Upper lobe of right lung (tissue), 1 donor: ENCODE measurements around the gene GALNTL6. TPM values are rescaled to one million over a fixed set of nuclear protein-coding genes. Genes with fewer than 3 reads are reported as not detected.
"Not testable (repeated sequence)": the region's sequence is repeated elsewhere in the genome, so short reads cannot be mapped to it uniquely, and the experiment has no call there.

ENCODE experiments used
- ATAC-seq: fragments of 200-7000 bp; cut with Tn5 transposase; one replicate; pipeline ENCODE4 v1.9.1; 2020; ENCODE audit warnings: mild to moderate bottlenecking, moderate library complexity
- DNase-seq: peaks from one replicate; pipeline ENCODE4 v3.0.0-alpha.2; 2020
- H3K27ac ChIP-seq: fragments of 200-600 bp; one replicate; pipeline ENCODE4 v1.8.0; 2022
- H3K27me3 ChIP-seq: fragments of 200-600 bp; one replicate; pipeline ENCODE4 v1.8.0; 2022; ENCODE audit warnings: mild to moderate bottlenecking
- H3K36me3 ChIP-seq: fragments of 200-600 bp; one replicate; pipeline ENCODE4 v1.8.0; 2022
- H3K4me1 ChIP-seq: fragments of 200-600 bp; one replicate; pipeline ENCODE4 v1.8.0; 2022
- H3K4me3 ChIP-seq: fragments of 200-600 bp; one replicate; pipeline ENCODE4 v1.8.0; 2022; ENCODE audit warnings: mild to moderate bottlenecking
- H3K9me3 ChIP-seq: fragments of 200-600 bp; one replicate; pipeline ENCODE4 v1.8.0; 2022
- intact Hi-C: fragments of 100-400 bp; cut with DNase I; formaldehyde crosslinking; loops from one replicate; pipeline ENCODE4 v1.11.0; 2022
- total RNA-seq: library from RNA; stranded (reverse); fragmentation: NEBNext Ultra II Directional; extraction: Animal tissue kit (Norgen Biotek cat#: 25700); gene quantifications from one replicate; pipeline ENCODE4 v1.2.1, GENCODE V29; 2021
- TF ChIP-seq, protein P1 (sequence below): fragments of 200-600 bp; IDR thresholded peaks from one replicate; pipeline ENCODE4 v1.8.0; 2022; ENCODE audit warnings: antibody characterized with exemption
- donor health status: DM: no; HTN: yes; CAD: no; lungs with severe emphysema.

GALNTL6 gene
- total RNA-seq, 1 donor from 2014 or later, result 0.20 TPM

DNA sequence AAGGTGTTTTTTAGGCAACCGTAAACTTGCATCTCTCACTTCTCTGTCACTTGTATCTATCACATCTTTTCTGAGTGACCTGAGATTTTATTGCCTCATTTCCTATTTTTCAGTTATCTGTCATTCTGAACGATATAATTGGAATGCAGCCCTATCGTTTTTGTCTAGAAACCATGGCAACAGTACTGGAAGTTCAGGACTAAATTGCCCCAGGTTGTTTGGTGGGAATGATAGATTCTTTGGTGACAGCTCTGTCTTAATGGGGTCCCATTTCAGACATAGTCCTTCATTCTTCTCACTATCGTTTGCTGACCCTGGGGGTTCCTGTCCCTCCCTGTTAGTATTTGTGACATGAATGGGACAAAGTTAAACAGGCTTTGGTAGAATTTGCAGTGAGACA lies 1087.7 kb downstream of the GALNTL6 start:
- H3K27me3 ChIP-seq, result no peaks in the 10 kb centered on the region
- no peaks in the 10 kb centered on the region for H3K4me1 ChIP-seq
- intact Hi-C loops, result no loop called here
- TF ChIP-seq, protein P1, sequence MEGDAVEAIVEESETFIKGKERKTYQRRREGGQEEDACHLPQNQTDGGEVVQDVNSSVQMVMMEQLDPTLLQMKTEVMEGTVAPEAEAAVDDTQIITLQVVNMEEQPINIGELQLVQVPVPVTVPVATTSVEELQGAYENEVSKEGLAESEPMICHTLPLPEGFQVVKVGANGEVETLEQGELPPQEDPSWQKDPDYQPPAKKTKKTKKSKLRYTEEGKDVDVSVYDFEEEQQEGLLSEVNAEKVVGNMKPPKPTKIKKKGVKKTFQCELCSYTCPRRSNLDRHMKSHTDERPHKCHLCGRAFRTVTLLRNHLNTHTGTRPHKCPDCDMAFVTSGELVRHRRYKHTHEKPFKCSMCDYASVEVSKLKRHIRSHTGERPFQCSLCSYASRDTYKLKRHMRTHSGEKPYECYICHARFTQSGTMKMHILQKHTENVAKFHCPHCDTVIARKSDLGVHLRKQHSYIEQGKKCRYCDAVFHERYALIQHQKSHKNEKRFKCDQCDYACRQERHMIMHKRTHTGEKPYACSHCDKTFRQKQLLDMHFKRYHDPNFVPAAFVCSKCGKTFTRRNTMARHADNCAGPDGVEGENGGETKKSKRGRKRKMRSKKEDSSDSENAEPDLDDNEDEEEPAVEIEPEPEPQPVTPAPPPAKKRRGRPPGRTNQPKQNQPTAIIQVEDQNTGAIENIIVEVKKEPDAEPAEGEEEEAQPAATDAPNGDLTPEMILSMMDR, result no peak
- no peak for DNase-seq
- H3K36me3 ChIP-seq, result no peaks in the 10 kb centered on the region
- H3K4me3 ChIP-seq, result no peak overlapping the region
- no peak for ATAC-seq
- no peak overlapping the region for H3K27ac ChIP-seq
- no peaks in the 10 kb centered on the region for H3K9me3 ChIP-seq

DNA sequence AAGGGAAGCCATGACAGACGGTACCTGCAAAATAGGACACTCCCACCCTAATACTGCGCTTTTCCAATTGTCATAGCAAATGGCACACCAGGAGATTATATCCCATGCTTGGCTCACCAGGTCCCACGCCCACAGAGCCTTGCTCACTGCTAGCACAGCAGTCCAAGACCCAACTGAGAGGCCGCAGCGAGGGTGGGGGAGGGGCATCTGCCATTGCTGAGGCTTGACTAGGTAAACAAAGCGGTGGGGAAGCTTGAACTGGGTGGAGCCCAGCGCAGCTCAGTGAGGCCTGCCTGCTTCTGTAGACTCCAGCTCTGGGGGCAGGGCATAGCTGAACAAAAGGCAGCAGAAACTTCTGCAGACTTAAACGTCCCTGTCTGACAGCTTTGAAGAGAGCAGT lies 1099.3 kb downstream of the GALNTL6 start:
- intact Hi-C loops, ATAC-seq, H3K4me1 ChIP-seq, H3K9me3 ChIP-seq, H3K36me3 ChIP-seq, H3K4me3 ChIP-seq, DNase-seq, H3K27ac ChIP-seq, H3K27me3 ChIP-seq: not testable (repeated sequence)

DNA sequence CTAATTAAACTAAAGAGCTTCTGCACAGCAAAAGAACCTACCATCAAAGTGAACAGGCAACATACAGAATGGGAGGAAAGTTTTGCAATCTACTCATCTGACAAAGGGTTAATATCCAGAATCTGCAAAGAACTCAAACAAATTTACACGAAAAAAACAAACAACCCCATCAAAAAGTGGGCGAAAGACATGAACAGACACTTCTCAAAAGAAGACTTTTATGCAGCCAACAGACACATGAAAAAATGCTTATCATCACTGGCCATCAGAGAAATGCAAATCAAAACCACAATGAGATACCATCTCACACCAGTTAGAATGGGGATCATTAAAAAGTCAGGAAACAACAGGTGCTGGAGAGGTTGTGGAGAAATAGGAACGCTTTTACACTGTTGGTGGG lies 1104.2 kb downstream of the GALNTL6 start:
- intact Hi-C loops, H3K27me3 ChIP-seq, DNase-seq, H3K4me3 ChIP-seq, H3K9me3 ChIP-seq, ATAC-seq, H3K27ac ChIP-seq, H3K4me1 ChIP-seq, H3K36me3 ChIP-seq: not testable (repeated sequence)

DNA sequence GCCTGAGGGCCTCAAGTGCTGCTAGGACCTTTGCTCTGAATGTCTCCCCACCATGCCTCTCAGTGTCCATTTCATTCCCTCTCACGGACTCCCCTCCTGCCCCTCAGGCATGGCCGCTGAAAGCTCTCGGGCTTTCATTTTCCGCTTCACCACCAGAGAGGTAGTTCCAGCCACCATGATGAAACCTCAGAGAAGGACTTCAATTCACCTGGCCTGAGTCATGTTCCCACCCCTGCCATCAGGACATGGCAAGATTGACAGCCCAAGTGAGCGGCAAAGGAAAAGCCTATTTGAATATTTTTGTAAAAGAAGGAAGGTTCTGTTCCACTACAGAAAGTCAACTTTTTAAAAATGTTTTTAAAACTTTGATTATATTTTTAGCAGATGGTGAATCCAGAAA lies 1106.1 kb downstream of the GALNTL6 start:
- intact Hi-C loops, result no loop called here

DNA sequence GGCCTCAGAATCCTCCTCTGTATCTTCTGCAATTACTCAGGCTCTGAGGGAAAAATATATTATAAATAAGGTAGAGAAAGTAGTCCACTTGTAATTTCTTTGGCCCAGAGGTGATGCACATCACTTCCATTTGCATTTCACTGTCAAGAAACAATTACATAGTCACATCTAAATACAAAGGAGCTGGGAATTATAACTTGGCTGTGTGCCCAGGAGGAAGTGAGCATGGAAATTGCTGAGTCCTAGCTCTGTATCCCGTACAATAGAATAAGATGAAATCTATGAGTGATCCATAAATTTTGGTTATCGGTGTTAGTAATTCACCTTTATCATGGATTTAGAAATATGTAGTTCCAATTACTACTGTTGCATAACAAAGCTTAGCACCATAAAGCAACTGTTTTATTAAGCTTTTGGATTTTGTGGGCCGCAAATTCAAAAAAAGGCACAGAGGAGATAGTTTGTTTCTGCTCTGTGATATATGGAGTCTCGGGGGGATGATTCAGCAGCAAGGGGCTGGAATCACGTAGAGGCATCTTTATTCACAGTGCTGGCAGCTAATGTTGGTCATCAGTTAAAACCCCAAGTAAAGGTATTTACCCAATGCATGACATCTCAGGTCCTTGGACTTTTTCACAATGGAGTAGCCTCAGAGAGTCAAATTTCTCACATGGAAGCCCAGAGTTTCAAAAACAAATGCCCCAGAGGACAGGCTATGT lies 1114.1 kb downstream of the GALNTL6 start:
- ATAC-seq, result no peak
- Histone ChIP-seq H3K9me3 (no peaks in the 10 kb centered on the region), H3K4me1 (no peaks in the 10 kb centered on the region), H3K27me3 (no peaks in the 10 kb centered on the region), H3K36me3 (no peaks in the 10 kb centered on the region), H3K27ac (no peak overlapping the region), H3K4me3 (no peak overlapping the region)
- no peak for DNase-seq
- intact Hi-C loops, result no loop called here
- TF ChIP-seq, protein P1, result no peak

More for the DNA sequence above, 1106.1 kb downstream of the GALNTL6 start:
- H3K9me3 ChIP-seq, result no peaks in the 10 kb centered on the region
- no peak for ATAC-seq
- no peaks in the 10 kb centered on the region for H3K27me3 ChIP-seq
- no peak overlapping the region for H3K4me3 ChIP-seq
- DNase-seq, result no peak
- no peak overlapping the region for H3K27ac ChIP-seq
- no peaks in the 10 kb centered on the region for H3K4me1 ChIP-seq
- H3K36me3 ChIP-seq, result no peaks in the 10 kb centered on the region
- TF ChIP-seq, protein P1, result no peak

DNA sequence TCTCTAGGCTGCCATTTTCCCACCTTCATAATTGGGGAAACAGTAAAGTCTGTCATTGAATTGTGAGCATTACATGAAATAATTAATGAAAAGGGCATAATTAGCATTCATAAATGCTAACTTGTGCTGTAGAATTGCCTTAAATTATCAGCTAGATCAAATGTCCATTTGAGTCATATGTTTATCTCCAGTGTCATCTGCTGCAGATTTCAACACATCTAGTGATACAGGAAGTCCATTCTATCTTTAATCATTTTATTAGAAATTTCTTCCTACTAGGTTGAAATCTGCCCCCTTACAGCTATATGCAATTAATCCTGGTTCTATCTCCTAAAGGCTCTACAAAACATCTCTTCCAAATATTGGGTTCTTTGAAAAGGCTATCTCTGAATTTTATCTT lies 1115.1 kb downstream of the GALNTL6 start:
- intact Hi-C loops, result no loop called here
- H3K36me3 ChIP-seq, result no peaks in the 10 kb centered on the region

More for the DNA sequence above, 1115.1 kb downstream of the GALNTL6 start:
- no peaks in the 10 kb centered on the region for H3K9me3 ChIP-seq
- no peak overlapping the region for H3K27ac ChIP-seq
- ATAC-seq, result no peak
- TF ChIP-seq, protein P1, result no peak
- DNase-seq, result no peak
- H3K4me3 ChIP-seq, result no peak overlapping the region
- H3K4me1 ChIP-seq, result no peaks in the 10 kb centered on the region
- H3K27me3 ChIP-seq, result no peaks in the 10 kb centered on the region
